ENCODE results near the gene PRR7.

DNA sequence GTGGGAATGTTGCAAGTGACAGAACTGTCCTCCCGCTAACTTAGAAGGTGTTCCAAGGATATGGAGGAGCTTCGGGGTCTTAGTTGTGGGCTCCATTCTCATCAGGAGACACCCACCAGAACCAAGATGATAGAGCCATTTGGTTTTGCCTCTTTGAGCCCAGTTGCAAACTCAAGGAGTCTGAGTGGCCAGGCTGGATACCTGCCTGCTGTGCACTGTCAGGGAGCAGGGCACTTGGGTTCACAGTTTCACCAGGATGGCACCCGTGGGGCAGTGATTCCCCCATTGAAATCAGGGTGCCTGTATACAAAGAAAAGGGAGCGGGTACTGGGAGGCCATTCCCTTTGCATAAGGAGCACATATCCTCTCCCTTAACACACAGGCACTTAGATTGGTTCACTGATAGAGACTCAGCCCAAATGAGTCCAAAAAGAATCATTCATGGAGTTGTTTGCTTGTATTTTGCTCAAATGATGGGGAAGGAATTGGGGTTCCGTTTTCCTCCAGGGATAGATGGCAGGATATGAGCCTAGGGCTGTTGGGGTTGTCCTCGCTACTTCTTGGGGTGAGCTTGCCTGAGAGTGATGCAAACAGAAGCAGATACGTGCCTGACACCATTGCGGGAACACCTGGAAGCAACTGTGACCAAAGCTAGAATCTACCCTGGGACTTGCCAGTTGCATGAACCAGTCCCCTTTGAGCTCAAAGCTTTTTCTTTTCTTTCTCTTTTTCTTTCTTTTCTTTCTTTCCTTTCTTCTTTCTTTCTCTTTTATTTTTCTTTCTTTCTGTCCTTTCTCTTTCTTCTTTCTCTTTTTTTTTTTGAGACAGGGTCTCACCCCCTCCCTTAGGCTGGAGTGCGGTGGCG is 1.3 kb upstream of the PRR7 start:
- no peak for TF ChIP-seq JUNB (IDR thresholded peaks at IDR 0.05; ENCODE audit: unreplicated experiment)
- TF ChIP-seq POLR2AphosphoS5 (IDR thresholded peaks at IDR 0.05; ENCODE audit: low read depth) = no peak; the same call in 1 of the 2 replicates
- TF ChIP-seq EZH2 (IDR thresholded peaks at IDR 0.05; ENCODE audit: low read depth, unreplicated experiment) = no peak
- TF ChIP-seq, protein P1, sequence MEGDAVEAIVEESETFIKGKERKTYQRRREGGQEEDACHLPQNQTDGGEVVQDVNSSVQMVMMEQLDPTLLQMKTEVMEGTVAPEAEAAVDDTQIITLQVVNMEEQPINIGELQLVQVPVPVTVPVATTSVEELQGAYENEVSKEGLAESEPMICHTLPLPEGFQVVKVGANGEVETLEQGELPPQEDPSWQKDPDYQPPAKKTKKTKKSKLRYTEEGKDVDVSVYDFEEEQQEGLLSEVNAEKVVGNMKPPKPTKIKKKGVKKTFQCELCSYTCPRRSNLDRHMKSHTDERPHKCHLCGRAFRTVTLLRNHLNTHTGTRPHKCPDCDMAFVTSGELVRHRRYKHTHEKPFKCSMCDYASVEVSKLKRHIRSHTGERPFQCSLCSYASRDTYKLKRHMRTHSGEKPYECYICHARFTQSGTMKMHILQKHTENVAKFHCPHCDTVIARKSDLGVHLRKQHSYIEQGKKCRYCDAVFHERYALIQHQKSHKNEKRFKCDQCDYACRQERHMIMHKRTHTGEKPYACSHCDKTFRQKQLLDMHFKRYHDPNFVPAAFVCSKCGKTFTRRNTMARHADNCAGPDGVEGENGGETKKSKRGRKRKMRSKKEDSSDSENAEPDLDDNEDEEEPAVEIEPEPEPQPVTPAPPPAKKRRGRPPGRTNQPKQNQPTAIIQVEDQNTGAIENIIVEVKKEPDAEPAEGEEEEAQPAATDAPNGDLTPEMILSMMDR (conservative IDR thresholded peaks at IDR 0.05; ENCODE audit: low read depth in 2 of 2) = no peak
- TF ChIP-seq, protein P2, sequence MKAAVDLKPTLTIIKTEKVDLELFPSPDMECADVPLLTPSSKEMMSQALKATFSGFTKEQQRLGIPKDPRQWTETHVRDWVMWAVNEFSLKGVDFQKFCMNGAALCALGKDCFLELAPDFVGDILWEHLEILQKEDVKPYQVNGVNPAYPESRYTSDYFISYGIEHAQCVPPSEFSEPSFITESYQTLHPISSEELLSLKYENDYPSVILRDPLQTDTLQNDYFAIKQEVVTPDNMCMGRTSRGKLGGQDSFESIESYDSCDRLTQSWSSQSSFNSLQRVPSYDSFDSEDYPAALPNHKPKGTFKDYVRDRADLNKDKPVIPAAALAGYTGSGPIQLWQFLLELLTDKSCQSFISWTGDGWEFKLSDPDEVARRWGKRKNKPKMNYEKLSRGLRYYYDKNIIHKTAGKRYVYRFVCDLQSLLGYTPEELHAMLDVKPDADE (IDR thresholded peaks at IDR 0.05) = no peak
- TF ChIP-seq CREB1 (CRISPR knock-in tag; IDR thresholded peaks at IDR 0.05; ENCODE audit: low read depth) = no peak
- TF ChIP-seq, protein P3, sequence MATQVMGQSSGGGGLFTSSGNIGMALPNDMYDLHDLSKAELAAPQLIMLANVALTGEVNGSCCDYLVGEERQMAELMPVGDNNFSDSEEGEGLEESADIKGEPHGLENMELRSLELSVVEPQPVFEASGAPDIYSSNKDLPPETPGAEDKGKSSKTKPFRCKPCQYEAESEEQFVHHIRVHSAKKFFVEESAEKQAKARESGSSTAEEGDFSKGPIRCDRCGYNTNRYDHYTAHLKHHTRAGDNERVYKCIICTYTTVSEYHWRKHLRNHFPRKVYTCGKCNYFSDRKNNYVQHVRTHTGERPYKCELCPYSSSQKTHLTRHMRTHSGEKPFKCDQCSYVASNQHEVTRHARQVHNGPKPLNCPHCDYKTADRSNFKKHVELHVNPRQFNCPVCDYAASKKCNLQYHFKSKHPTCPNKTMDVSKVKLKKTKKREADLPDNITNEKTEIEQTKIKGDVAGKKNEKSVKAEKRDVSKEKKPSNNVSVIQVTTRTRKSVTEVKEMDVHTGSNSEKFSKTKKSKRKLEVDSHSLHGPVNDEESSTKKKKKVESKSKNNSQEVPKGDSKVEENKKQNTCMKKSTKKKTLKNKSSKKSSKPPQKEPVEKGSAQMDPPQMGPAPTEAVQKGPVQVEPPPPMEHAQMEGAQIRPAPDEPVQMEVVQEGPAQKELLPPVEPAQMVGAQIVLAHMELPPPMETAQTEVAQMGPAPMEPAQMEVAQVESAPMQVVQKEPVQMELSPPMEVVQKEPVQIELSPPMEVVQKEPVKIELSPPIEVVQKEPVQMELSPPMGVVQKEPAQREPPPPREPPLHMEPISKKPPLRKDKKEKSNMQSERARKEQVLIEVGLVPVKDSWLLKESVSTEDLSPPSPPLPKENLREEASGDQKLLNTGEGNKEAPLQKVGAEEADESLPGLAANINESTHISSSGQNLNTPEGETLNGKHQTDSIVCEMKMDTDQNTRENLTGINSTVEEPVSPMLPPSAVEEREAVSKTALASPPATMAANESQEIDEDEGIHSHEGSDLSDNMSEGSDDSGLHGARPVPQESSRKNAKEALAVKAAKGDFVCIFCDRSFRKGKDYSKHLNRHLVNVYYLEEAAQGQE (IDR thresholded peaks at IDR 0.05; ENCODE audit: unreplicated experiment) = no peak

Measured in GM23338 (cell line).